Adrenal gland (tissue), 12 donors: ENCODE measurements around the gene CAPZA3. TPM values are rescaled to one million over a fixed set of nuclear protein-coding genes. Genes with fewer than 3 reads are reported as not detected.

ENCODE experiments used
- DNase-seq, 7 donors: peaks; one replicate each; pipeline ENCODE4 v3.0.0-alpha.2; 2019 to 2020
- H3K27ac ChIP-seq, 5 donors: fragments of 200-600 bp; sonication (generic) in 4 of 5; 1 replicate in 3 of 5; 2 replicates in 2 of 5; pipeline versions ENCODE4 v1.5.1 to v1.8.0; 2016 to 2020; ENCODE audit warnings: mild to moderate bottlenecking in 1 of 5
- H3K27me3 ChIP-seq: fragments of 200-600 bp; 2 replicates; pipeline ENCODE4 v1.8.0; 2021
- H3K36me3 ChIP-seq, 2 donors: fragments of 200-600 bp; replicated peaks in 1 of 2; 1 replicate in 1 of 2; 2 replicates in 1 of 2; pipeline versions ENCODE4 v1.5.1 to v1.8.0; 2018 to 2022
- H3K4me1 ChIP-seq, 2 donors: fragments of 200-600 bp; replicated peaks in 1 of 2; 1 replicate in 1 of 2; 2 replicates in 1 of 2; pipeline versions ENCODE4 v1.5.1 to v1.8.0; 2018 to 2021
- H3K4me3 ChIP-seq, 4 donors: fragments of 200-600 bp; sonication (generic) in 3 of 4; one replicate each; pipeline ENCODE4 v1.5.1; 2016 to 2018
- H3K9me3 ChIP-seq, 3 donors: fragments of 200-600 bp; sonication (generic) in 1 of 3; replicated peaks in 1 of 3; 1 replicate in 2 of 3; 2 replicates in 1 of 3; pipeline versions ENCODE4 v1.5.1 to v1.8.0; 2016 to 2021
- CTCF ChIP-seq, 6 experiments: fragments of 450-650 bp in 4 of 6; fragments of 200-600 bp in 2 of 6; sonication (generic) in 1 of 6; IDR thresholded peaks; 1 replicate in 5 of 6; 2 replicates in 1 of 6; pipeline versions ENCODE4 v1.5.1 to v1.8.0; 2016 to 2021; ENCODE audit warnings: antibody characterized with exemption in 6 of 6, mild to moderate bottlenecking in 2 of 6, moderate library complexity in 1 of 6
- POLR2A ChIP-seq, 2 donors: fragments of 450-650 bp; IDR thresholded peaks; one replicate each; pipeline ENCODE4 v1.6.1; 2017; ENCODE audit warnings: antibody characterized with exemption in 2 of 2, mild to moderate bottlenecking in 2 of 2, moderate library complexity in 1 of 2
- WGBS, 4 donors: extraction: QIAGEN DNeasy Blood & Tissue Kit in 2 of 4; methylation state at CpG; one replicate each; pipeline versions ENCODE4 v1.1.5 to v1.1.7; 2013 to 2017; 5-methylcytosine and 5-hydroxymethylcytosine counted together
- intact Hi-C, 2 donors: fragments of 100-400 bp; cut with DNase I; formaldehyde crosslinking; loops; one replicate each; pipeline versions ENCODE4 v1.14.1 to v1.15.0; 2022 to 2023
- polyA plus RNA-seq, 3 donors: library from polyadenylated mRNA; stranded (reverse); fragments of 200-250 nt in 2 of 3; fragments of 350-450 nt in 1 of 3; fragmentation: Illumina TruSeq in 1 of 3; extraction: RNeasy Lipid Tissue Mini Kit (QIAGEN cat#74804) in 1 of 3; gene quantifications; one replicate each; pipeline ENCODE4 v1.2.3, GENCODE V29; 2013 to 2014
- total RNA-seq, 9 donors: library from RNA; depleted of rRNA in 4 of 9; stranded (reverse); fragments of >200 nt in 4 of 9; fragments of 120-200 nt in 1 of 9; fragmentation: NEBNext Ultra II Directional in 1 of 9; extraction: Animal tissue kit (Norgen Biotek cat#: 25700) in 1 of 9; gene quantifications; one replicate each; pipeline versions ENCODE4 v1.1.0 to v1.2.4, GENCODE V29; 2013 to 2023
- donor health status: healthy with polysubstance abuse.
- donor health status: Bipolar disorder and iron deficiency.
- donor health status: DM: yes; HTN: yes; CAD: no.
- donor health status: DM: no; HTN: no; CAD: no.
- donor health status: DM: no; HTN: no; CAD: no.
- donor health status: DM: yes; HTN: yes; CAD: no.

CAPZA3 gene
- total and polyA plus RNA-seq, 12 donors, result 0.17 TPM; not detected in 11

GRCh38 chr12:18752280-18752920 is 14.5 kb downstream of the CAPZA3 start:
- no peak for TF ChIP-seq CTCF (IDR thresholded peaks at IDR 0.05)
- TF ChIP-seq POLR2A (IDR thresholded peaks at IDR 0.05), result no peak
- Histone ChIP-seq H3K27me3 (no peaks in the 10 kb centered on the region), H3K4me1 (peaks cover 19 to 37% of the 10 kb centered on the region in 2 donors), H3K27ac (peak overlapping the region in 1 of 5 donors; percentile 74), H3K36me3 (no peaks in the 10 kb centered on the region), H3K9me3 (no peaks in the 10 kb centered on the region), H3K4me3 (no peak overlapping the region)
- WGBS, 4 donors, result 40 to 57% (median 49%) methylated on average over 6 of the region's 6 CpGs
- intact Hi-C loops, result no loop called here
- DNase-seq, result peak in 6 of 7 donors; percentile 17 to 57 (median 36)

GRCh38 chr12:18752947-18753346 is 15.0 kb downstream of the CAPZA3 start:
- Histone ChIP-seq H3K36me3 (no peaks in the 10 kb centered on the region), H3K27me3 (no peaks in the 10 kb centered on the region), H3K27ac (peak overlapping the region in 3 of 5 donors; percentile 42 to 74 (median 58)), H3K4me1 (peaks cover 19 to 32% of the 10 kb centered on the region in 2 donors), H3K4me3 (no peak overlapping the region), H3K9me3 (no peaks in the 10 kb centered on the region)
- intact Hi-C loops, result no loop called here
- 79 to 86% (median 82%) methylated on average over 1 of the region's 1 CpG for WGBS, 4 donors
- TF ChIP-seq CTCF (IDR thresholded peaks at IDR 0.05), result no peak
- no peak for TF ChIP-seq POLR2A (IDR thresholded peaks at IDR 0.05)
- no peak for DNase-seq

GRCh38 chr12:18753481-18754123 is 15.7 kb downstream of the CAPZA3 start:
- Histone ChIP-seq H3K36me3 (no peaks in the 10 kb centered on the region), H3K4me3 (peak overlapping the region in 1 of 4 donors; percentile 34), H3K9me3 (no peaks in the 10 kb centered on the region), H3K27me3 (no peaks in the 10 kb centered on the region), H3K4me1 (peaks cover 13 to 28% of the 10 kb centered on the region in 2 donors), H3K27ac (peak overlapping the region in 3 of 5 donors; percentile 42 to 74 (median 58))
- TF ChIP-seq CTCF (IDR thresholded peaks at IDR 0.05) (no peak), POLR2A (IDR thresholded peaks at IDR 0.05) (no peak)
- DNase-seq, result peak in 4 of 7 donors; percentile 25 to 34 (median 30)
- 47 to 72% (median 70%) methylated on average over 7 to 16 of the region's 16 CpGs for WGBS, 4 donors
- intact Hi-C loops, result no loop called here

- intact Hi-C loops, result no loop called here
- Histone ChIP-seq H3K4me3 (peak overlapping the region in 1 of 4 donors; percentile 34), H3K9me3 (no peaks in the 10 kb centered on the region), H3K4me1 (peaks cover 11 to 28% of the 10 kb centered on the region in 2 donors), H3K27me3 (no peaks in the 10 kb centered on the region), H3K27ac (peak overlapping the region in 3 of 5 donors; percentile 42 to 74 (median 58)), H3K36me3 (no peaks in the 10 kb centered on the region)
- 45 to 60% (median 47%) methylated on average over 5 to 6 of the region's 6 CpGs for WGBS, 4 donors
- DNase-seq, result peak; percentile 42 to 77 (median 69)
- TF ChIP-seq CTCF (IDR thresholded peaks at IDR 0.05) (no peak), POLR2A (IDR thresholded peaks at IDR 0.05) (peak in 1 of 2 donors; percentile 19)
Measured at GRCh38 chr12:18754124-18754707, 16.3 kb downstream of the CAPZA3 start.
